H1 (cell line): Measurements from ENCODE around the gene PHACTR1.
A peak's percentile ranks its signal among the peaks of the same experiment; 100 is the strongest.

Experiments used
- CEBPB ChIP-seq: IDR thresholded peaks from 2 replicates; pipeline ENCODE4 v1.6.1; 2012; ENCODE audit warnings: low read depth, low read length
- CTCF ChIP-seq, 3 experiments: IDR thresholded peaks; 1 replicate in 2 of 3; 2 replicates in 1 of 3; pipeline versions ENCODE4 v1.5.1 to v1.6.1; 2011; ENCODE audit warnings: low read length in 3 of 3, mild to moderate bottlenecking in 3 of 3, inconsistent platforms in 2 of 3, low read depth in 1 of 3, moderate library complexity in 1 of 3; ENCODE audit not compliant: insufficient read depth in 1 of 3; ENCODE audit errors: control extremely low read depth in 1 of 3
- EZH2 ChIP-seq: fragments of 200-600 bp; sonication (generic); IDR thresholded peaks from 2 replicates; pipeline ENCODE4 v1.7.1; 2012; ENCODE audit warnings: low read depth, mild to moderate bottlenecking, moderate library complexity, low read length, inconsistent platforms; ENCODE audit not compliant: severe bottlenecking
- GABPA ChIP-seq: IDR thresholded peaks from 2 replicates; pipeline ENCODE4 v1.6.1; 2011; ENCODE audit warnings: mild to moderate bottlenecking, low read length, moderate library complexity, borderline replicate concordance; ENCODE audit not compliant: insufficient read depth
- POLR2AphosphoS5 ChIP-seq: IDR thresholded peaks from 2 replicates; pipeline ENCODE4 v1.6.1; 2011; ENCODE audit warnings: low read depth, low read length
- RAD21 ChIP-seq, 2 experiments: IDR thresholded peaks in 1 of 2; conservative IDR thresholded peaks in 1 of 2; 2 replicates each; pipeline ENCODE4 v1.6.1; 2011; ENCODE audit warnings: low read depth in 2 of 2, low read length in 2 of 2, improper control_type of control experiment in 1 of 2, inconsistent platforms in 1 of 2, mild to moderate bottlenecking in 1 of 2, moderate library complexity in 1 of 2
- SIN3A ChIP-seq, 2 experiments: IDR thresholded peaks in 1 of 2; conservative IDR thresholded peaks in 1 of 2; 2 replicates each; pipeline ENCODE4 v1.6.1; 2011 to 2012; ENCODE audit warnings: low read length in 2 of 2, improper control_type of control experiment in 1 of 2, low read depth in 1 of 2, mild to moderate bottlenecking in 1 of 2
- SUZ12 ChIP-seq: fragments of 200-600 bp; sonication (generic); IDR thresholded peaks from 2 replicates; pipeline ENCODE4 v1.6.1; 2012; ENCODE audit warnings: mild to moderate bottlenecking, inconsistent platforms, low read length, moderate library complexity, mixed read lengths

DNA sequence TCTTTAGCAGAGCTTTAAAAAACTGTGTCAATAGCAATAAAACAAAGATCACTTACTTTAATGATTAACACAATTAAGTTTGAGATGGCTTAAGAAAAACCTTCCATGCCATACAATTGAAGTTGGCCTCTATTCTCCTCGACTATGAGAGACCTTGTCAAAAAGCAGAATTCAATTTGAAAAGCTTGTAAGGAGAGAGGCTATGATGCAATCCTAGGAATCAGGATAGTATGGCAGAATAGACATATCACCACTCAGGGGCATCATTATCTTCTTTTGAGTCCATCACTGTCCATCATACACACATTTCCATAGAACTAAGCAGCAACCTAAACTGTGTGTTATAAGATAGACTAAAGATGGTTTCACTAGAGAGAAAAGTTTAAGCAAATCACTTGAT lies 594.6 kb downstream of the PHACTR1 start:
- no peak for TF ChIP-seq CTCF (IDR thresholded peaks at IDR 0.05; ENCODE audit: control extremely low read depth in 1 of 3, insufficient read depth in 1 of 3, low read depth in 1 of 3, low read length in 3 of 3)
- TF ChIP-seq SUZ12, result no peak
- TF ChIP-seq CEBPB, result peak; percentile 36; the same call in 1 of the 2 replicates
- no peak for TF ChIP-seq POLR2AphosphoS5
- TF ChIP-seq GABPA, result no peak
- no peak for TF ChIP-seq EZH2
- no peak for TF ChIP-seq SIN3A (conservative IDR thresholded peaks at IDR 0.05 in 1 of 2, IDR thresholded peaks at IDR 0.05 in 1 of 2; ENCODE audit: low read depth in 1 of 2, low read length in 2 of 2)
- no peak for TF ChIP-seq RAD21 (IDR thresholded peaks at IDR 0.05 in 1 of 2, conservative IDR thresholded peaks at IDR 0.05 in 1 of 2; ENCODE audit: low read depth in 2 of 2, low read length in 2 of 2)
